Colonic mucosa (tissue), 4 donors: ENCODE results near the gene SERPINH1. TPM values are rescaled to one million over a fixed set of nuclear protein-coding genes. Genes with fewer than 3 reads are reported as not detected.

Experiments
- DNase-seq: peaks from one replicate; pipeline ENCODE4 v3.0.0-alpha.2; 2020
- H3K27ac ChIP-seq: fragments of 200-600 bp; one replicate; pipeline ENCODE4 v1.8.0; 2021
- H3K27me3 ChIP-seq: fragments of 200-600 bp; one replicate; pipeline ENCODE4 v1.8.0; 2021
- H3K36me3 ChIP-seq: fragments of 200-600 bp; one replicate; pipeline ENCODE4 v1.8.0; 2021
- H3K4me1 ChIP-seq: fragments of 200-600 bp; one replicate; pipeline ENCODE4 v1.8.0; 2021; ENCODE audit warnings: mild to moderate bottlenecking
- H3K4me3 ChIP-seq: fragments of 200-600 bp; one replicate; pipeline ENCODE4 v1.8.0; 2021
- H3K9ac ChIP-seq, 2 donors: one replicate each; pipeline ENCODE4 v1.7.0; 2013; ENCODE audit warnings: control low read depth in 2 of 2, low read depth in 2 of 2, low read length in 2 of 2
- H3K9me3 ChIP-seq: fragments of 200-600 bp; one replicate; pipeline ENCODE4 v1.8.0; 2021
- intact Hi-C: fragments of 100-400 bp; cut with DNase I; formaldehyde crosslinking; loops from one replicate; pipeline ENCODE4 v1.14.1; 2022
- total RNA-seq, 2 donors: library from RNA; stranded (reverse); fragmentation: NEBNext Ultra II Directional in 1 of 2; extraction: Animal tissue kit (Norgen Biotek cat#: 25700) in 1 of 2; gene quantifications; one replicate each; pipeline ENCODE4 v1.2.1, GENCODE V29; 2021
- TF ChIP-seq, protein P1 (sequence below): fragments of 200-600 bp; IDR thresholded peaks from one replicate; pipeline ENCODE4 v1.8.0; 2022; ENCODE audit warnings: antibody characterized with exemption, mild to moderate bottlenecking
- donor health status: healthy.
- donor health status: DM: no; HTN: no; CAD: no.
- donor health status: DM: no; HTN: no; CAD: no.

Gene SERPINH1
- total RNA-seq, 2 donors from 2014 or later: 66.3 to 136 TPM

DNA sequence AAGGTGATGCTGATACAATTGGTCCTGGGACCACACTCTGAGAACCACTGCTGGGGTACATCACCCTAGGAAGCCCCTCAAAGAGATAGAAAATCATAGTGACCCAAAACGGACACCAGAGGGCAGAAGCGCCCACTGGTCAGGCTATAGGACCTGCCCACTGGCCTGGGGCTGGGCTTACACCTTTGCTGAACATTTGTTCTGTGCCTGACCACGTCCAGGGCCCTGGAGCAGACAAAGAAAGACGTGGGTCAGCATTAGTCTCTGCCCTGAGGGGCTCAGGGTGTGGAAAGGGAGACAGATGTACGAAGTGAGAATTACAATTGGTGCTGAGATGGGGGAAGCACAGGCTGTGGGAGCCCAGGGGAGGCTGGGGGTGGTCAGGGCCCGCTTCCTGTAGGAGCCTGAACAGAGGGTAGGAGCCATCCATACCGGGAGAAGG lies 14.4 kb upstream of the SERPINH1 start:
- no peak overlapping the region for H3K9ac ChIP-seq
- no peaks in the 10 kb centered on the region for H3K27me3 ChIP-seq
- peak; percentile 57 for DNase-seq
- H3K4me3 ChIP-seq: no peak overlapping the region
- no peaks in the 10 kb centered on the region for H3K4me1 ChIP-seq
- no peak overlapping the region for H3K27ac ChIP-seq
- intact Hi-C loops: loop anchor here (5.0 kb wide), 2 partner anchors 35 to 320 kb away; no protein-coding TSS in a partner anchor
- H3K36me3 ChIP-seq: no peaks in the 10 kb centered on the region
- no peaks in the 10 kb centered on the region for H3K9me3 ChIP-seq
- TF ChIP-seq, protein P1, sequence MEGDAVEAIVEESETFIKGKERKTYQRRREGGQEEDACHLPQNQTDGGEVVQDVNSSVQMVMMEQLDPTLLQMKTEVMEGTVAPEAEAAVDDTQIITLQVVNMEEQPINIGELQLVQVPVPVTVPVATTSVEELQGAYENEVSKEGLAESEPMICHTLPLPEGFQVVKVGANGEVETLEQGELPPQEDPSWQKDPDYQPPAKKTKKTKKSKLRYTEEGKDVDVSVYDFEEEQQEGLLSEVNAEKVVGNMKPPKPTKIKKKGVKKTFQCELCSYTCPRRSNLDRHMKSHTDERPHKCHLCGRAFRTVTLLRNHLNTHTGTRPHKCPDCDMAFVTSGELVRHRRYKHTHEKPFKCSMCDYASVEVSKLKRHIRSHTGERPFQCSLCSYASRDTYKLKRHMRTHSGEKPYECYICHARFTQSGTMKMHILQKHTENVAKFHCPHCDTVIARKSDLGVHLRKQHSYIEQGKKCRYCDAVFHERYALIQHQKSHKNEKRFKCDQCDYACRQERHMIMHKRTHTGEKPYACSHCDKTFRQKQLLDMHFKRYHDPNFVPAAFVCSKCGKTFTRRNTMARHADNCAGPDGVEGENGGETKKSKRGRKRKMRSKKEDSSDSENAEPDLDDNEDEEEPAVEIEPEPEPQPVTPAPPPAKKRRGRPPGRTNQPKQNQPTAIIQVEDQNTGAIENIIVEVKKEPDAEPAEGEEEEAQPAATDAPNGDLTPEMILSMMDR: peak; percentile 74

DNA sequence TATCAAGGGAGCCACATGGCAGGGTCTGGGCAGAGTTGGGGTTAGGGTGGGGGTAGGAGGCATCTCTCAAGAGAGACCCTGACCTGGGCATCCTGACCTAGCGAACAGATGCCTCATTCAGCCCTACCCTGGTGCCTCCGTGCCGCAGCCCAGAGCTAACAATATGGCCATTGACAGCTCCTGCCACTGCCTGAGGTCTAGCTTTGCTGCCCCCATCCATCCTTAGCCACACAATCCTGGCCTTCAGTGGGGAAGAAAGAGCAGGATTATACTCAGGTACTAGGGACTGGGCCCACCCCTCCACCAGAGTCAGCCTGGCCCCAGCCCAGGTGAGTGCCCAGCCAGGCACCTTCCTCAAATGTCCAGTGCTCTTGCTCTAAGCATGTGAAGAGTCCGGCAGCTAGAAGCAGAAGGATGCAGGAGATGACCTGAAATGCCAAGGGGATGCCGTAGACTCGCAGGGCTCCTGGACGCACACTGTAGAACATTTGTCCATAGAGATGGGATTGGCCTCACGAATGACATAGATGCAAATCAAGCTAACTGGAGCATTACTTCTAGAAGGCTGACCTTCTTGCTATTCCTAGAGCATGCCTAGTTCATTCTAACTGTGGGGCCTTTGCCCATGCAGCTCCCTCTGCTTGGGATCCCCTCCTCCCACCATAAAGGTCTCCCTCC lies 13.3 kb upstream of the SERPINH1 start:
- intact Hi-C loops: loop anchor here (5.0 kb wide), 2 partner anchors 34 to 319 kb away; no protein-coding TSS in a partner anchor
- no peak for DNase-seq
- H3K36me3 ChIP-seq: no peaks in the 10 kb centered on the region
- H3K9me3 ChIP-seq: no peaks in the 10 kb centered on the region
- TF ChIP-seq, protein P1: no peak
- H3K4me1 ChIP-seq: no peaks in the 10 kb centered on the region
- H3K27me3 ChIP-seq: no peaks in the 10 kb centered on the region
- no peak overlapping the region for H3K9ac ChIP-seq
- H3K27ac ChIP-seq: no peak overlapping the region
- H3K4me3 ChIP-seq: no peak overlapping the region

- Histone ChIP-seq H3K9me3 (no peaks in the 10 kb centered on the region), H3K4me3 (no peak overlapping the region)
- intact Hi-C loops: loop anchor here (5.0 kb wide), 2 partner anchors 33 to 318 kb away; no protein-coding TSS in a partner anchor
Measured at GRCh38 chr11:75549370-75549958, 12.6 kb upstream of the SERPINH1 start.

GRCh38 chr11:75553182-75553581 lies 8.9 kb upstream of the SERPINH1 start:
- Histone ChIP-seq H3K4me3 (no peak overlapping the region), H3K36me3 (no peaks in the 10 kb centered on the region), H3K27me3 (no peaks in the 10 kb centered on the region), H3K9me3 (no peaks in the 10 kb centered on the region), H3K4me1 (no peaks in the 10 kb centered on the region), H3K27ac (no peak overlapping the region), H3K9ac (no peak overlapping the region)
- no peak for DNase-seq
- intact Hi-C loops: no loop called here
- TF ChIP-seq, protein P1: no peak

More at GRCh38 chr11:75549370-75549958, 12.6 kb upstream of the SERPINH1 start:
- no peak overlapping the region for H3K27ac ChIP-seq
- H3K4me1 ChIP-seq: no peaks in the 10 kb centered on the region
- H3K27me3 ChIP-seq: no peaks in the 10 kb centered on the region
- no peak for DNase-seq
- TF ChIP-seq, protein P1: no peak
- no peaks in the 10 kb centered on the region for H3K36me3 ChIP-seq
- no peak overlapping the region for H3K9ac ChIP-seq

DNA sequence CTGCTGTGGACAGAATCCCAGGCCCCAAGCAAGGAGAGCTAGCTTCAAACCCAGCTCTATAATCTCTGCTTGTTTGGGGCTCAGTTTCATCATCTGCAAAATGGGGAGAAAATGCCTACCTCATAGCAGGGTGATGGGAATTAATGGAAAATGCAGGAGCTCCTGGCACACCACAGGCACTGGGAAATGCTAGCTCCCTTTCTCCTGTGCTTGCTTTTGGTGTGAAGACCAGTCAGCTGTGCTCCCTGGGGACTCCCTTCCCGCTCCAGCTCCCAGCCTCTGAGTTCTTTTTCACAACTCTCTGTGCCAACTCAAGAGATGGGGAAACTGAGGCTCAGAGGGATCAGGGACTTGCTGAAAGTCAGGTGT lies 8.2 kb upstream of the SERPINH1 start:
- TF ChIP-seq, protein P1: no peak
- DNase-seq: no peak
- no peak overlapping the region for H3K9ac ChIP-seq
- no peak overlapping the region for H3K4me3 ChIP-seq
- H3K9me3 ChIP-seq: no peaks in the 10 kb centered on the region
- no peaks in the 10 kb centered on the region for H3K27me3 ChIP-seq
- H3K36me3 ChIP-seq: no peaks in the 10 kb centered on the region
- H3K4me1 ChIP-seq: no peaks in the 10 kb centered on the region
- H3K27ac ChIP-seq: peak overlapping the region; percentile 77
- intact Hi-C loops: no loop called here
